ENCODE data around the gene CNPY3. TPM values are rescaled to one million over a fixed set of nuclear protein-coding genes. Genes with fewer than 3 reads are reported as not detected.

CNPY3 gene
- total and polyA plus RNA-seq, 2 of the 13 experiments (the other 11 are each of a cell fraction or from before 2014, with no cell fraction given), result 42.3 to 60.2 TPM

DNA sequence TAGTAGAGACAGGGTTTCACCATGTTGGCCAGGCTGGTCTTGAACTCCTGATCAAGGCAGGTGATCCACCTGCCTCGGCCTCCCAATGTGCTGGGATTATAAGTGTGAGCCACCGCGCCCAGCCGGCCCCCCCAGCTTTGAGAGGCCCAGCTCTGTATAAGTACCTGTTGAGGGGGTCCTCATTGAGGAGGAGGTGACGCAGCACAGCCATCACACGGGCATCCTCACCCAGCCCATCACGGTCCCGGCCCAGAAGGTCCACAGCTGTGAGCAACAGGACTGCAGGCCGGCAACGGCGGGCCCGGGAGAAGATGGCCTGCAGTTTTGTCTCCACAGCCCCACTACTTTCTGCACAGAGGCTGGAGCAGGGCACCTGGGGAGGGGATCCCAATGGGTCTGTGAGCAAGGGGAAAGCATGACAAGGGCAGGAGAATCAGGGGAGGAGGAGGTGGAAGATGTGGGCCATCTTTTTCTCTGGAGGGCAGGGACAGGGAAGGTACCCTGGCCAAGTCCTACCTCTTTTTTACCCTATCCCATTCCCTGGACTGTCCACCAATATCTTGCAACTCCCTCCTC is 38.9 kb downstream of the CNPY3 start:
- H3K4me2 ChIP-seq (ENCODE audit: low read depth, low read length), result no peak overlapping the region
- no peaks in the 10 kb centered on the region for H3K27me3 ChIP-seq (ENCODE audit: control insufficient read depth in 1 of 2, insufficient read depth in 2 of 2, low read length in 2 of 2)
- ChIA-PET POLR2A (interaction anchor here (1.0 to 3.4 kb wide), 4 partner anchors 11 to 92 kb away, joined by 3 to 38 read pairs (median 4); partner anchors contain the start of genes CNPY3, PEX6 and PPP2R5D), CTCF (ENCODE audit: low intra/inter-chr PET ratio, low total read pairs) (no interaction called here)
- H3K4me1 ChIP-seq (ENCODE audit: insufficient read depth, low read length), result peaks cover 47% of the 10 kb centered on the region
- H3K79me2 ChIP-seq (ENCODE audit: insufficient read depth, low read length), result no peaks in the 10 kb centered on the region
- no peaks in the 10 kb centered on the region for H4K20me1 ChIP-seq (ENCODE audit: insufficient read depth, low read length)
- DNase-seq (ENCODE audit: low spot score) (no peak), FAIRE-seq (no peak), ATAC-seq (no peak)
- no peak overlapping the region for H3K9ac ChIP-seq (ENCODE audit: insufficient read depth, low read depth, low read length)
- no peaks in the 10 kb centered on the region for H3K9me3 ChIP-seq (ENCODE audit: low read length)
- BruUV-seq (replicated peaks), result no TSS peak
- no peak overlapping the region for H3K4me3 ChIP-seq (replicated peaks in 1 of 3; ENCODE audit: insufficient read depth in 1 of 3, low read depth in 2 of 3, low read length in 3 of 3)
- H3K36me3 ChIP-seq (replicated peaks in 1 of 2; ENCODE audit: control insufficient read depth in 1 of 2, insufficient read depth in 2 of 2, low read length in 2 of 2), result 0 out of 5 replicates have a peak, but pooled peaks cover 0 to 1% of the 10 kb centered on the region in 2 experiments
- no peak overlapping the region for H3K27ac ChIP-seq (ENCODE audit: extremely low read length, insufficient read depth, low read length)
- in situ Hi-C loops (cut with HindIII; ENCODE audit: extremely low pct_ligation_motif_present, low pct_unique_long_range_greater_than_20kb), result no loop called here
- no peak for TF ChIP-seq SMAD9 (CRISPR knock-in tag; IDR thresholded peaks at IDR 0.05)
- no peak for TF ChIP-seq NONO (IDR thresholded peaks at IDR 0.05)
- TF ChIP-seq NONO (CRISPR knock-in tag; conservative IDR thresholded peaks at IDR 0.05), result no peak
- TF ChIP-seq NR2F1 (CRISPR knock-in tag; IDR thresholded peaks at IDR 0.05), result no peak
- no peak for TF ChIP-seq ZNF333 (CRISPR knock-in tag; IDR thresholded peaks at IDR 0.05; ENCODE audit: borderline replicate concordance)
- TF ChIP-seq MEF2D (CRISPR knock-in tag; IDR thresholded peaks at IDR 0.05), result no peak
- no peak for TF ChIP-seq TAF15 (IDR thresholded peaks at IDR 0.05; ENCODE audit: low read depth, low read length, poor library complexity, severe bottlenecking)
- TF ChIP-seq HOXA7 (CRISPR knock-in tag; IDR thresholded peaks at IDR 0.05), result no peak
- no peak for TF ChIP-seq ZBTB42 (CRISPR knock-in tag; IDR thresholded peaks at IDR 0.05)
- TF ChIP-seq DMTF1 (CRISPR knock-in tag; IDR thresholded peaks at IDR 0.05), result no peak
- no peak for TF ChIP-seq HBP1 (CRISPR knock-in tag; IDR thresholded peaks at IDR 0.05; ENCODE audit: low read depth)
- WGBS (ENCODE audit: low lambda C conversion rate), result 98% methylated on average over 5 of the region's 12 CpGs
- no peak overlapping the region for H2AFZ ChIP-seq (ENCODE audit: low read length)
- intact Hi-C loops (cut with micrococcal nuclease; ENCODE audit: unreplicated experiment), result no loop called here
